ENCODE data around the gene SKOR1.

SKOR1 gene

GRCh38 chr15:67854358-67854757 lies 29.0 kb downstream of the SKOR1 start:
- FAIRE-seq: no peak

GRCh38 chr15:67855842-67856241 lies 30.5 kb downstream of the SKOR1 start:
- no peak for FAIRE-seq

GRCh38 chr15:67857220-67857619 lies 31.9 kb downstream of the SKOR1 start:
- FAIRE-seq: no peak

- no peak for FAIRE-seq
Observed at GRCh38 chr15:67859331-67859946, 34.1 kb downstream of the SKOR1 start.

GRCh38 chr15:67861983-67862382 lies 36.7 kb downstream of the SKOR1 start:
- FAIRE-seq: no peak

- no peak for FAIRE-seq
Observed at GRCh38 chr15:67862750-67863441, 37.6 kb downstream of the SKOR1 start.

GRCh38 chr15:67863442-67863987 lies 38.2 kb downstream of the SKOR1 start:
- FAIRE-seq: no peak

GRCh38 chr15:67865331-67865730 lies 40.0 kb downstream of the SKOR1 start:
- no peak for FAIRE-seq

GRCh38 chr15:67865766-67866165 lies 40.5 kb downstream of the SKOR1 start:
- FAIRE-seq: no peak

GRCh38 chr15:67869701-67870100 lies 44.4 kb downstream of the SKOR1 start:
- no peak for FAIRE-seq

GRCh38 chr15:67870868-67871408 lies 45.6 kb downstream of the SKOR1 start:
- FAIRE-seq: no peak

- FAIRE-seq: no peak
Observed at GRCh38 chr15:67873777-67874176, 48.5 kb downstream of the SKOR1 start.

GRCh38 chr15:67878712-67879206 lies 53.5 kb downstream of the SKOR1 start:
- FAIRE-seq: no peak

- FAIRE-seq: no peak
Observed at GRCh38 chr15:67879440-67880129, 54.3 kb downstream of the SKOR1 start.

GRCh38 chr15:67880651-67881182 lies 55.4 kb downstream of the SKOR1 start:
- no peak for FAIRE-seq

GRCh38 chr15:67882487-67883233 lies 57.4 kb downstream of the SKOR1 start:
- no peak for FAIRE-seq

GRCh38 chr15:67883234-67883773 lies 58.0 kb downstream of the SKOR1 start:
- no peak for FAIRE-seq

- no peak for FAIRE-seq
Observed at GRCh38 chr15:67884009-67884408, 58.7 kb downstream of the SKOR1 start.
